ENCODE measurements around the gene CASP10.

DNA sequence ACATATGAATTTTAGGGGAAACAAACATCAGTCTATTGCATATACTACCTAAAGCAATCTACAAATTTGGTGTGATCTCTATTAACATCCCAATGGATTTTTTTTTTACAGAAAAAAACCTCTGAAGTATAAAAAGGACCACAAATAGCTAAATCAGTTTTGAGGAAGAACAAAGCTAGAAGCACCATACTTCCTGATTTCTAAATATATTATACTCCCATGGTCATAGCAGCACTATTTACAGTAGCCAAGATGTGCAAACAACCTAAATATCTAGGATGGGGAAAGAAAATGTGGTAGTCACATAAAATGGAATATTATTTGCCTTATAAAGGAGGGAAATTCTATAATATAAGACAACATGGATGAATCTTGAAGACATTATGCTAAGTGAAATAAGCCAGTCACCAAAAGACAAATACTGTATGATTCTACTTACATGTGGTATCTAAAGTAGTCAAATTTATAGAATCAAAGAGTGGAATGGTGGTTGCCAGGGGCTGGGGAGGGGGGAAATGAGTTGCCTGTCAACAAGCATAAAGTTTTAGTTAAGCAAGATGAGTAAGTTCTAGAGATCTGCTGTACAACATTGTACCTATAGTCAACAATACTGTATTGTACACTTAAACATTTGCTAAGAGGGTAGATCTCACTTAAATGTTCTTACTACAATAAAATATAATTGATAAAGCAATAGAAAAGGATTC is 59.8 kb downstream of the CASP10 start:
- TF ChIP-seq, protein P1, sequence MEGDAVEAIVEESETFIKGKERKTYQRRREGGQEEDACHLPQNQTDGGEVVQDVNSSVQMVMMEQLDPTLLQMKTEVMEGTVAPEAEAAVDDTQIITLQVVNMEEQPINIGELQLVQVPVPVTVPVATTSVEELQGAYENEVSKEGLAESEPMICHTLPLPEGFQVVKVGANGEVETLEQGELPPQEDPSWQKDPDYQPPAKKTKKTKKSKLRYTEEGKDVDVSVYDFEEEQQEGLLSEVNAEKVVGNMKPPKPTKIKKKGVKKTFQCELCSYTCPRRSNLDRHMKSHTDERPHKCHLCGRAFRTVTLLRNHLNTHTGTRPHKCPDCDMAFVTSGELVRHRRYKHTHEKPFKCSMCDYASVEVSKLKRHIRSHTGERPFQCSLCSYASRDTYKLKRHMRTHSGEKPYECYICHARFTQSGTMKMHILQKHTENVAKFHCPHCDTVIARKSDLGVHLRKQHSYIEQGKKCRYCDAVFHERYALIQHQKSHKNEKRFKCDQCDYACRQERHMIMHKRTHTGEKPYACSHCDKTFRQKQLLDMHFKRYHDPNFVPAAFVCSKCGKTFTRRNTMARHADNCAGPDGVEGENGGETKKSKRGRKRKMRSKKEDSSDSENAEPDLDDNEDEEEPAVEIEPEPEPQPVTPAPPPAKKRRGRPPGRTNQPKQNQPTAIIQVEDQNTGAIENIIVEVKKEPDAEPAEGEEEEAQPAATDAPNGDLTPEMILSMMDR (conservative IDR thresholded peaks at IDR 0.05; ENCODE audit: low read depth, low read length): no peak
- no peak for TF ChIP-seq EZH2 (IDR thresholded peaks at IDR 0.05; ENCODE audit: borderline replicate concordance, low read depth, low read length, poor library complexity, severe bottlenecking)

Data from A673 (cell line).